Measurements from ENCODE around the gene TRABD2B. TPM values are rescaled to one million over a fixed set of nuclear protein-coding genes. Genes with fewer than 3 reads are reported as not detected.

Gene TRABD2B
- total RNA-seq, 1 experiment from 2014 or later: not detected

GRCh38 chr1:47818682-47819573, 178.3 kb downstream of the TRABD2B start:
- in situ Hi-C loops (cut with HindIII; ENCODE audit: low pct_unique_long_range_greater_than_20kb, low sequenced_read_pairs): no loop called here
- DNase-seq (ENCODE audit: low read depth, low spot score): no peak

- DNase-seq (ENCODE audit: low read depth, low spot score): no peak
- in situ Hi-C loops (cut with HindIII; ENCODE audit: low pct_unique_long_range_greater_than_20kb, low sequenced_read_pairs): no loop called here
Measured at GRCh38 chr1:47817861-47818260, 179.3 kb downstream of the TRABD2B start.

DNA sequence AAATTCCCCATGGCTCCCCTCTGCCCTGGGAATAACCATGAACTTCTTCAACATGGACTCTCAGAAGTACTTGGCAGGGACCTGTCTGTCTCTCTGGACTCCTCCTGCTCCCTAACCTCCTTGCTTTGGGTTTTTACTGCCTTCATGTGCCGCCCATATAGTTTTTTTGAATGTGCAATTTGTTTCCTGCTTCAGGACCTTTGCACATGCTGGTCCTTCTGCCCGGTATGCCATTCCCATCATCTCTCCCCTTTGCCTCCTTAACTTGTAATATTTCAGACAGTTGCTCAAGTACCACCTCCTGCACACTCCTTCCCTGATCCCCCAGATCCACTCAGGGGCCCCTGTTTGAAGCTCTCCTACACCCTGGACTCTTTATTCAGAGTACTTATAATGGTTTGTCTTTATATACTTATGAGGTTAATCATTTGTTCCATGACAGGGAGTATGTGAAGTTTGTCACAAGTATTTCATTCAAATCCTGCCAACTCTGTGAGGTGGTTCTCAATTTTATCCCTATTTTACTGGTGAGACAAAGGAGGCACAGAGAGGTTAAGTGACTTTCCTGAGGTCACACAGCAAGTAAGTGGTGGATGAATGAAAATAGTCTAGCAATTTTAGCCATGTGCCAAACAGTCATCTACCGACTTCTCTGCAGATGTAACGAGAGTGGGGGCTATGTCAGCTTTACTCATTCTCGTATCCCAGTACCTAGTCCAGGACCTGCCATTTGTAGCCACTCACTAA, 180.7 kb downstream of the TRABD2B start:
- in situ Hi-C loops (cut with HindIII; ENCODE audit: low pct_unique_long_range_greater_than_20kb, low sequenced_read_pairs): no loop called here
- no peak for DNase-seq (ENCODE audit: low read depth, low spot score)

DNA sequence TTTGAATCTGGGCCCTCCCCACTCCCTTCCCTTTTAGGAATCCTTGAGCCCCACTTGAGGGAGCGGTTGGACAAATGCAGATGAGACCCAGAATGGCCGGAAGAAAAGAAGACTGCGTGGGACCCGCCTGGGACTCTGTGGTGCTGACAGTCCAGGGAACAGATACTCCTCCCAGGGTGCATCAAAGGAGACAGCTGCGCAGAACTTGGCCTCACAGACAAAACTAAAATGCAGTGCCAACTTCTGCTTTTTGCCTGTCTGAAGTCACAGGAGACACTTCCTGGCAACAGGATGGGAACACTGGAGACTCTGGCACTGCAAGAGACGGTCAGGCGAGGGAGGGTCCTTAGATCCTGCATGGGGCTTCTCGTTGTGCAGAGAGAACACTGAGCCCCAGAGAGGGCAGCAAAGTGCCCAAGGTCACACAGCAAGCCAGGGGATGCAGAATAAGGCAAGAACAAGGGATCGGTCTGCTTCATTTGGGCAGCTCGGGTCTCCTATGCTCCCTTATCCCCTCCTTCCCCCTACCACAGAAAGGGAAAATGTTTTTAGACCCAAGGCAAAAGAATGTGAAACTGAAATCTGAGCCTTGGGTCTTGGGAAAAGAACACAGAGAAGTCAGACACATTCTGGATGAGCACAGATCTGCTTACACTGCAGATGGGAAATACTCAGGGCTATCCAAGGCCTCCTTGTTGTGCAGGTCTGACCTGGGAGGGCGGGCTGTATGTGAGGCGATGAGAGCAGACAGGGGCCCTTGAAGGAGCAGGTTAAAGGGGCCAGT, 182.4 kb downstream of the TRABD2B start:
- in situ Hi-C loops (cut with HindIII; ENCODE audit: low pct_unique_long_range_greater_than_20kb, low sequenced_read_pairs): no loop called here
- no peak for DNase-seq (ENCODE audit: low read depth, low spot score)

DNA sequence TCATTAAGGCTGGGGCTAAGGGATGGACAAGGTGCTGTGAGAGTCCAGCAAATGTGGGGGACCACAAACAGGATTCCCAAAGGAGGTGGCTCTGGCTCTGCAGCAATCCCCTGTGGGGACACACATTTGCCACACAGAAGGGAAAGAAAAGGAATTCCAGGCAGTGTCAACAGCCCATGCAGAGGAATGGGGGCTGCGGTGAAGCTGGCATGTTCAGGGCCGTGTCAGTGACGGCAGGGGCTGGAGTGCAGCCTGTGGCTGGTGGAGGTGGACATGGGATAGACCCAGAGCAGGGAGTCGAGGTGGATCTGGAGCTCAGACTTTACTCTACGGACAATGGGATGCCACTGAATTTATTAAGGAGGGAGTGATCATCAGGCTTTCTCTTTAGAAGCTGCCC, 183.2 kb downstream of the TRABD2B start:
- in situ Hi-C loops (cut with HindIII; ENCODE audit: low pct_unique_long_range_greater_than_20kb, low sequenced_read_pairs): no loop called here
- no peak for DNase-seq (ENCODE audit: low read depth, low spot score)

- in situ Hi-C loops (cut with HindIII; ENCODE audit: low pct_unique_long_range_greater_than_20kb, low sequenced_read_pairs): no loop called here
- no peak for DNase-seq (ENCODE audit: low read depth, low spot score)
Measured at GRCh38 chr1:47812904-47813514, 184.2 kb downstream of the TRABD2B start.

DNA sequence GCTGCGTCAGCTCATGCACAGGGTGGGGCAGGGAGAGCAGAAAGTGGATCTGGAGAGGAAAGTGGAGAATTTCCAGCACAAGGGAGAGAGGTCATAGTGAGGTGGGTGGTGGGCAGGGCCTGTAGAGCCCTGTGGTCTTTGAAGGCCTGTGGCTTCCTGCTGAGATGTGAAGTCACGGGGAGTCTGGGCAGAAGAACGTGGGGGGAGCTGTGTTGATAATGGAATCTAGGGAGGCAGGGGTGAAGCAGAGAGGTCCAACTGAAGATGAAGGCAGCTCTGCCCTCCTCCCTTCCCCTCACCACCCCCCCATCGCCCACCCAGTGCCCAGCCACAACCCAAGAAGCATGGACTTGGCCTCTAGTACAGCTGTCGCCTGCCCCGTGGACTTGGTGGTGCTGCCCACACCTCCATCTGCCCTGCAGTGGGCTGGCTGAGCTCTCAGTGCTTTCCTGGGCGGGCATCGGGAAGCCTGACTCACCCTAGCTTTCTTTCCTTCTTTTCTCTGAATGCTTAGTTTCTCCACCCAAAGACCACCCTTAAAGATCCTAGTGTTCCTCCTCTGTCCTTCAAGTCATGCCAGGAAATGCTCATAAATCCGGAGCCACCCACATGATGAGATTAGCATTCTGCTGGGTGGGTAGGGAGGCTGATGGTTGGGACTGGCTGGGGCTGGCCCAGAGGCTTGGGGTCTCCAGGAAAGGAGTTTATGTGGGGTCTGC, 186.1 kb downstream of the TRABD2B start:
- in situ Hi-C loops (cut with HindIII; ENCODE audit: low pct_unique_long_range_greater_than_20kb, low sequenced_read_pairs): no loop called here
- no peak for DNase-seq (ENCODE audit: low read depth, low spot score)

DNA sequence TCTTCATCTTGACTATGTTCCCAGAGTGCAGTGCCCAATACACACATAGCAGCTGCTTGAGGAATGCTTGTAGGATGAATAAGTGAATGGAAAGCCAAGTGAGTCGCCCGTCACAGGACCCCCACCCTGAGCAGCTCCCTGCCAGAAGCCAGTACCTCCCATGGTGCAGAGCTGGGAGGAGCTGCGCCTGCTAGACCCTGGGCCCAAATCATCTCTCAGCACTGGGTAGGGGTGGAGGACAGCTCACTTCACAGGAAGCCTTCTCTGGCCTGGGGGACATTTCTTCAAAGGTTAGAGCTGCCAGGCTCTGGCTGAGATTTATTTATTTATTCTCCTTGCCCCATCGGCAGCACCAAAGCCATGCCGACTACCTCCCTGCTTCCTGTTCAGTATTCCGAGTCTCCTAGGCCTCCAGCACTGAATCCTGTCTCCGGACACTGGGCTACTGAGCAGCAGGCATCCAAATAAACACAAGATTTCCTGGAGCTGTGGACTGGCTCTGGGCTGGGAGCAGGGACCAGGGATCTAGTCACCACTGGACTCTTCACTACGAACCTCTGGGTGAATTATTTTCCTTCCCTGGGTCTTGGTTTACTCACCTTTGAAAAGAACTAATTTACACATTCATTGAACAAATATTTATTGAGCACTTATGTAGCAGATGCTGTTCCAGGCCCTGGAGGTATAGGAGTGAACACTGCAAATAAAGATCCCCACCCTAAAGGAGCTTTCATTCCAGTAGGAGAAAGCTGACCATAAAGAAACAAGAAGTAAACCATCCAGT, 187.7 kb downstream of the TRABD2B start:
- no peak for DNase-seq (ENCODE audit: low read depth, low spot score)
- in situ Hi-C loops (cut with HindIII; ENCODE audit: low pct_unique_long_range_greater_than_20kb, low sequenced_read_pairs): no loop called here

- no peak for DNase-seq (ENCODE audit: low read depth, low spot score)
- in situ Hi-C loops (cut with HindIII; ENCODE audit: low pct_unique_long_range_greater_than_20kb, low sequenced_read_pairs): no loop called here
Measured at GRCh38 chr1:47808612-47809011, 188.6 kb downstream of the TRABD2B start.

GRCh38 chr1:47805921-47806361, 191.2 kb downstream of the TRABD2B start:
- in situ Hi-C loops (cut with HindIII; ENCODE audit: low pct_unique_long_range_greater_than_20kb, low sequenced_read_pairs): no loop called here
- no peak for DNase-seq (ENCODE audit: low read depth, low spot score)

DNA sequence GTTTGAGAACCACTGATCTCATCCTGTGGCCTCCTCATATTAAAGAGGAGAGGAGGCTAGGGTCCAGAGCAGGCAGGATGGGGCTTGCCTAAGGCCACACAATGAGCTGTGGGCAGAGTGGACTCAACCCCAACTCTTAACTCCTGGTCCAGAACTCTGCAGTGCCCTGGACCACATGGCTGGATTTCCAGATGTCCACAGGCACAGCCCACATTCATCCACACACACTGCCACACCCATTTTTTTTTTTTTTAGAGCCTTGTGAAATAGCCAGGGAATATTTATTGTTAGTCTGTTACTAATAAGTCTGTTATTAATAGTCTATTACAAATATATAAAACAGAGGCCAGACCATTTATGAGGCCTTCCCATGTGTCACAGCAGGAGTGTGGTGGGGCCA, 192.2 kb downstream of the TRABD2B start:
- in situ Hi-C loops (cut with HindIII; ENCODE audit: low pct_unique_long_range_greater_than_20kb, low sequenced_read_pairs): no loop called here
- DNase-seq (ENCODE audit: low read depth, low spot score): no peak

- DNase-seq (ENCODE audit: low read depth, low spot score): no peak
- in situ Hi-C loops (cut with HindIII; ENCODE audit: low pct_unique_long_range_greater_than_20kb, low sequenced_read_pairs): no loop called here
Measured at GRCh38 chr1:47803815-47804501, 193.2 kb downstream of the TRABD2B start.

DNA sequence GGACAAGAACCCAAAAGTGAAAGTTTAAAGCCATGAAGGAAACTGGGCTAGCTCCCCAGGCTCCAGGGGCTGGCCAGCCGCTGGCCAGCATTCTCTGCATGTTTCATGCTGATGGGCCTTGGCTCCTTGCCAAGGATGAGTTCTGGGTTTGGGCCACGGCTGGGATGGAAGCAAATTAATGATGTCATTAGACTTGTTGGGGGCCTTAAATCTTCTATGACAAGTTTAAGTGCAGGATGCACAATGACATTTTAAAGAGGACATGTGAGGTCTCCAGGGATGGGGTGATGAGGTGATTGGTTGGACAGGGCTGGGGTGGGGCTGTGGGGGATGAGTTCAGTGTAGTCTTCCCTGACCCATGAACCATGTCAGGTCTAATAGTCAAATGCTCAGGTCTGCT, 199.6 kb downstream of the TRABD2B start:
- in situ Hi-C loops (cut with HindIII; ENCODE audit: low pct_unique_long_range_greater_than_20kb, low sequenced_read_pairs): no loop called here

GRCh38 chr1:47796626-47797025, 200.6 kb downstream of the TRABD2B start:
- DNase-seq (ENCODE audit: low read depth, low spot score): no peak
- in situ Hi-C loops (cut with HindIII; ENCODE audit: low pct_unique_long_range_greater_than_20kb, low sequenced_read_pairs): no loop called here

More for the DNA sequence above, 199.6 kb downstream of the TRABD2B start:
- no peak for DNase-seq (ENCODE audit: low read depth, low spot score)

DNA sequence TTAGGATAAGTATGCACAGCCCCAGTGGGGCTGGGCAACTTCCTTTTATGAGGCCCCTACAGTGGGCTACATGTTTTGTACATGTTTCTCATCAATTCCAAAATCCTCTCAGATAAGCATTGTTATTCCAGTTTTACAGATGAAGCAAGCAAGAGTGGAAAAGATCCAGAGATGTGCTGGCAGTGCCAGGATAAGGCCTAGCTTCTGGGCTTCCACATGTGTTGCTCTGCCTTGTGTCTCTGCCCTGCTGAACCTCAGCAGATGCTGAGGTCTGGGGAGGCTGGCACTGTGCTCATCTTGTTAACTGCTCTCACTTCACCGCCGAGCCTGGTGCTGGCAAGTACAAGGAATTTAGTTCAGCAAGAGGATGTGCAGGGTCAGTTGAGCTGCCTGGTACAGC, 202.1 kb downstream of the TRABD2B start:
- DNase-seq (ENCODE audit: low read depth, low spot score): no peak
- in situ Hi-C loops (cut with HindIII; ENCODE audit: low pct_unique_long_range_greater_than_20kb, low sequenced_read_pairs): no loop called here

- no peak for DNase-seq (ENCODE audit: low read depth, low spot score)
- in situ Hi-C loops (cut with HindIII; ENCODE audit: low pct_unique_long_range_greater_than_20kb, low sequenced_read_pairs): no loop called here
Measured at GRCh38 chr1:47794530-47794929, 202.7 kb downstream of the TRABD2B start.

All from SK-MEL-5 (cell line).